OCI-M1 (cell line): Measurements from ENCODE around the gene ITPR3.

Experiments
- DNase-seq: peaks from one replicate; lab custom pipeline; 2025; lab: John Stamatoyannopoulos, UW

ITPR3 gene

DNA sequence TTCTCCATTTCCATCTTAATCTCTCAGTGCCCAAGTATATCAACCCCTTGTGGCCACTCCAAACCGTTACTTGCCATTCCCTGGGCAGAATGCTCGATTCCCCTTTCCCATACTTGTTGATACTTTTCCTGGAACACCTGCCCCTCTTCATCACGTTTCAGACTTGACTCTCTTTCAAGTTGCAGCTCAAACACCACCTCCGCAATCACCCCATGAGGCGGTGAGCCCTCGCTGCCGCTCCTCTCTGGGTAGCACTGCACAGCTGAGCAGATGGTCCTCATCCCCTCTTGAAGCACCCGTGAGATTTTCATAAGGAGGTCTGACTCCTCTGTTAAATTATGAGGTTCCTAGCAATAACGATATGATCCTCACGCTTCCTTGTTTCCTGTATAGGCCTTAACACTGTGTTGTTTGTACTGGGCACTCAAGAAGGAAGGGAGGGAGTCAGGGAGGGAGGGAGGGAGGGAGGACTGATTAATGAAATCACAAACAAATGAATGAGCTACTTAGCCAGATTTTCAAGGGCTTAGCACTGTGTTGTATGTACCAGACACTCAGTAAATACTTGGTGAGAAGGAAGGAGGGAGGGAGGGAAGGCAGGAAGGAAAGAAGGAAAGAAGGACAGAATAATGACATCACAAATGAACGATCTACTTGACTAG is 98.3 kb downstream of the ITPR3 start:
- no peak for DNase-seq

DNA sequence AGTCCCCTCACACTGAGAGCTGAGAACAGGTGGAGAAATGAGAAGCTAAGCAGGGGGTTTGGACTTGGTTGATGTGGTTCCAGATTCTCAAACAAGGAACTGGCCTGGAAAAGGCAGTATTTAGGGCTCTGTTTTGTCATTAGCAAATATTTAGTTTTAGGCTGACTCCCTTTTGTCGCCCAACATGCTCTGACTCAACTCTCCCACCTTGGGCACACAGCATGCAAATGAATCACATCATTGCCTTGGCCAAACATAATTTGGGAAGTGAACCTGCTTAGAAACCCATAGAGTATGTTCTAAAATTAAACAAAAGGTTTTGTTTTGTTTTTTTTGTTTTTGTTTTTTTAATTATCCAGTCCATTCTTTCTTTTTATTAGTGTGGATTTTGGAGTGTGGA is 99.9 kb downstream of the ITPR3 start:
- no peak for DNase-seq

DNA sequence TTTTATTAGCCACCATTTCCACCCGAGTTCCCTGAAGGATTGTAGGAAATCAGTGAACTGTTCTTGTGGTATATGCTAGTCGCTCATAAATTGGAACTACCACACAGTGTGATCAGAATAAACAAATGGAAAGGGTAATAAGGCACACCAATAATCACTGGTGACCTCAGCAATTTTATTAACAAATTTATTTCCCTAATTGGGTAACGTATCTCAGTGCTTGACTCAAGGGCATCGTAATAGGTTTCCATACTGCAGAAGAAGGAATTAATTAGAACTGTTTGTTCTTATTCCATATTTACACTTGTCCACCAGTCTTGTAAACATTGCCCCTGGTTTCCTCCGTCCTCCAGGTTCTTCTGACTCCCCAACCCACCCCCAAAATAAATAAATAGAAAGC is 100.4 kb downstream of the ITPR3 start:
- DNase-seq = no peak

DNA sequence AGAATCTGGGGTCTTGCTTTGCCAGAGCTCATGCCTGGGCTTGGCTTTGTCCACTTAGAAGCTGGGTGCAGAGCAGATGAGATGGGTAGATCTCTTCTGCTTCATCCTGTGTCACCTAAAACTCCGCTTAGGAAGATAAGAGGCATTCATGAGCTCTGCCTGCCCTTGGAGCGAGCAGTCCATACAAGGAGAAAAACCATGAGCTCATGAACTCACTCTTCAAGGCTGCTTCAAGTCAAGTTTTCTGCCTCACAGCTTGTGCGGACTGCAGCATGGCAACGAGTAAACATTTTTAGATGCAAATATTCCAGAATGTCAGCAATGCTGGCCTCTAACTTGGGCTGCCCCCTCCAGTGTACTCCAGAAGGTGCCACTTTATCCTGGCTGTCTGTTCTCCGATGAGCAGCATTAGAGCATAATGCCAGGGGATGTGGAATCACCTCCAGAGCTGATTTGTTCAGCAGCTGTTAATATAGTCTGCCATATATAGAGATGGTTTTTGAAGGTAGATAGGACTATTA is 101.0 kb downstream of the ITPR3 start:
- DNase-seq = no peak

DNA sequence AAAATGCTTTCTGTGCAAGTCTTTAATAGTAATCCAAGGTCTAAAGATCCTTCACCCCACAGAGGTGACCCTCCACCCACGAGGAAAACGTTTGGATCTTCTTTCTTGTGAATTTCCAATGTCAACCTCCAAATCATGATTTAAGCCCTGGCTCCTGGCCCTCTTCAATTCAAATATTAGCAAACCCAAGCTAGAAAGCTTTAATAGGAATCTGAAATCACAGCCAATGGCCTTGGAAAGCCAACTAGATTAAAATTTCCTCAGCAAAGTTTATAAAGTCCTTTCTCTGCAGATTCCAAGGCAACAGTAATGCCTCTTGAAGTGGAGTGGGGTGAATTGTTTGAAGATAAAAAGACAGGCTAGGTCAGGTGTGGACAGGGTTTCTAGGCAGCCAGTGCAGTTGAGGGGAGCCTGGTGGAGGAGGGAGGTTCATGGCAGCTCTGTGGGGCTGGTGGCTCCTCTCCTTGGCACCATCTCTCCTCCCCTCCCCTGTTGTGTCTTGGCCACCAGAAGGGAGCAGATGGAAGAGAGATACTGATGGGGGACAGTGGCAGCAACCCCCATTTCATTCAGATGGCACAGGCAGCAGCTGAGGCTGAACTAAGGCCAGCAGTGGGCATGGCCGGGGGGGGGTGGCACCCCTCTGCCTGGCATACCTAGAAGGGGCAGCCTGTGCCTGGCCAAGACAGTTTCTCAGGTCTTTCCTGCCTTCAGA is 102.4 kb downstream of the ITPR3 start:
- no peak for DNase-seq

DNA sequence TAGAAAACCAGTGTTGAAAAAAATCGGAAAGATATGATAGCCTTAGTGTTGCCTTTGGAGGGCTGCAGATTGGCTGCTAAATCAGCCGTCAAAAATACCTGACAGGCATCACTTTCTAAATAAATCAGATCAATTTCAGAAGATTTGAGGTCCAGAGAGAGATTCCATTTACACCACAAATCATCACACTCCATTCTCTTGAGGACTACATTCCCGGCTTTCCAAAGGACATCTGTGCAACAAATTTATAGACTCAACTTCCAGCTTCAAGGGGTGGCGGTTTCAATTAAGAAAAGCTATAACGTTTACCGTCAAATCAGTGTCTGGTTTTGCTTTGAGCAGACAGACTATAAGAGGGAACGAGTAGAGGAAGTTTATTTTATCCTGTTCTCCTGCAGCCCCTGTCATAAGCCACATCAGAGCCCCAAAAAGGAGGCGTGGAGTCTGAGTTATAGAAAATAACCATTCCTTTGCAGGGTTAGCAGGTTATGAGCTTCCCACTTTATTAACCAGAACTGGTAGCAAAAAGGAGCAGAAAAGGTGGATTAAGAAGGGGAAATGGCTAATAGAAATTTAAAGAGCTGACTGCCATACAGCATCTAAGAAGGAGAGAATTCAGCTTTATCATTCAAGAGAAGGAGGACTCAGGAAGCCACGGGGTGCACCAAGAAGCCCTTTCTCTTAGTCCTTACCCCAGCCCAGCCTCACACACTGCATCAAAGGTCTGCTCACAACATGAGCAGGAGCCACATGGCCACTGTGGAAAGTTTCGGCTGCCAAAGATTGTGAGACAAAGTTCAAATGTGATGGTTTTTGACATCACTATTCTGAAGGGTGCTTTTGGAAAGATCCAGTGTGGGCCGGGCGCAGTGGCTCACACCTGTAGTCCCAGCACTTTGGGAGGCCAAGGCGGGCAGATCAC is 103.2 kb downstream of the ITPR3 start:
- no peak for DNase-seq

DNA sequence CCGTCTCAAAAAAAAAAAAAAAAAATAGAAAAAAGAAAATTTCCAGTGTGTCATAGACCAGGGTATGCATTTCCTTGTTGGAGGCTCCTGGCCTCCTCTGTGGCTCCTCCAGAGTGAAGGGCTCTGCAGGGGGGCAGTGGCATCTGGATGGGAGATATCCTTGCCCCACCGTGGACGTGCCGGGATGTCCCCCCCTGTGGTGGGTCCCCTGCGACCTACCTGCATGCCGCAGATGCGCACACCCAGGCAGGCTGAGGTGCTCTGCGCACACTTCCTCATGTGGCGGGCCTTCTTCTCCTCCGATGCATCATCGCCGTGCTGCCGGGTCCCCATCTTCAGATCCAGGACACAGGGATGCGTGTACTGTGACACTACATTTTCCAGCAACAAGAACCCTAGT is 104.1 kb downstream of the ITPR3 start:
- no peak for DNase-seq

DNA sequence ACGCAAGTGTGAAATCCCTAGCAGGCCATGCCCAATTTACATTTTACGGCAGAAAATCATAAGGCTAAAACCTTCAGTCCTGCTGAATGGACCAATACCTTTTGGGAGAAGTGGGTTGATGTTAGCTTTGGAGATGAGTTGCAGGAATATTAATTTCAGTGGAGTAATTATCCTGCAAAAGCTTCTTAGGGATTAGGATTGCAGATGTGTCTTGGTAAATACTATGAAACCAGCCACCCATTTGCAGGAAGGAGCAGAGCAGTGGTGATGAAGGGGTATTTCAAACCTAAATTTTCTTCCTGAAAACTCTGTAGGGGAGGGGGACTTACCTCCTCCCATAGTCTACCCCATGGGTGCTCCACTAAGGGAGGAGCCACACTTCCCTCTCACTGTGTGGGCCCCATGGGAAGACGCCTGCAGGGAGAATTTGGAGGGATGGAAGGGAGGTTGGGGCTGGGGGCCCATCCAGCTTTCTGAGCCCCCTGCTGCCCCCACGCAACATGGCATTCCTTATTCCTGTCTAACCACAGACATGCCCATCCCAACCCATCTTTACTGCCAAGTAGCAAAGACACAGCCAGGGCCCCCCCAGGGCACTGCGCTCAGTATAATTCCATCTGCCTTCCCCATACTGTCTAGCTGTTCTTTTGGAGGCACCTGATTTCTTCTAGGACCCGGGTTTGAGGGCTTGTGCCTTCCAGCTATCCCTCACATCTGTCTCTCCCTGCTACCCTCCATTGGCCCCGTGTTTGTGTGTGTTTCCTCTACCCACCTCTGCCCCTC is 105.0 kb downstream of the ITPR3 start:
- DNase-seq = no peak

DNA sequence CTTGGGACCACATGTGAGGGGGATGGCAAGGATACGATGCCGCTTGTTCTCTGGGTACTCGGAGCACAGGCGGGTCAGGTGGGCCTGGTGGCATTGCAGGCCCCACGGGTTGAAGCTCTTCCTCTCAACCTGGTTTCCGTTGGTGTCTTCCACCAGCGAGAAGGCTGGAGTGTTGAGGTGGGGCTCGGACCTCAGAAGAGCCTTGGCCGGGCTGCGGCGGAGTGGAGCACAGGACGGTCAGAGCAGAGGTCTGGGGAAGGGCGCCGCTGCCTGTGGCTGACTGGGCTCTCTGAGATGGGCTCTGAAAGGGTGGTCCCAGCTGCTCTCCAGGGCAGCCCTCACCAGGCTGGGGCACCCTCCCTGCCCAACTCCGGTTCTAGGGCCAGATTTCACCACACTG is 105.6 kb downstream of the ITPR3 start:
- no peak for DNase-seq

DNA sequence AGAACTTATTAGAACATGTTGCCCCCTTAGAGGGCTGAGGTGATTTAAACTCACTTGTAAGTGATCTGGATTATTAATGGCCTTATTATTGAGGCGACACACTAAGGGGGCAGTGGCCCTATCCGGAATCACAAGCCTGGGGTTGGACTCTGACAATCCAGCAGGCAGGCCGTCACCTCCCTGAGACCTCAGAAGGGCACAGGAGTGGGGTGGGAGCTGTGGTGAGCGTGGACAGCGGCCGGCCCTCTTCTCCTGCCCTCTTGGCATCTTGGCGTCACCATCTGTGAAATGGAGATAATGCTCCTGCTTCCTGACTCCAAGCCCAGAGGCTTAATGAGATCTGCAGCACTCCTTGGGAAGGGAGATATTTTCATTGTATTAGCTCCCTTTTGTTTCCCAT is 106.0 kb downstream of the ITPR3 start:
- DNase-seq = no peak

DNA sequence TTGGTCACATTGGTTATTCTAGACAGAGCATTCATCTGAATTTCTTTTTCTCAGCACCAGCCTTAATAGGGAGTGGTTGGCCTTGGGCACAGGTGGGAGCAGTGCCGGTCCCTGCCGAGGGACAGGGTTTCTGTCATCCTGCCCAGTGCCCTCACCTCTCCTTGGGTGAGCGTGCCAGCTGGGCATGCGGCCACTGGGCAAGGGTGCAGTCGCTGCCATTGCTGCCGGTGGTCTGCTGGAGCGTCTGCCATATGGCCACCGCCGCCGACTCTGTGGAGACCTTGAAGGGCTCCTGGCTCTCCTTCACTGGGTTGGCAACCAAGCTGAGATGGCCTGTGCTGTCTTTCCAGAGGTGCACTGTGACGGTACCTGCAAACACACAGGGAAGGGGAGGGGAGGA is 106.8 kb downstream of the ITPR3 start:
- no peak for DNase-seq

DNA sequence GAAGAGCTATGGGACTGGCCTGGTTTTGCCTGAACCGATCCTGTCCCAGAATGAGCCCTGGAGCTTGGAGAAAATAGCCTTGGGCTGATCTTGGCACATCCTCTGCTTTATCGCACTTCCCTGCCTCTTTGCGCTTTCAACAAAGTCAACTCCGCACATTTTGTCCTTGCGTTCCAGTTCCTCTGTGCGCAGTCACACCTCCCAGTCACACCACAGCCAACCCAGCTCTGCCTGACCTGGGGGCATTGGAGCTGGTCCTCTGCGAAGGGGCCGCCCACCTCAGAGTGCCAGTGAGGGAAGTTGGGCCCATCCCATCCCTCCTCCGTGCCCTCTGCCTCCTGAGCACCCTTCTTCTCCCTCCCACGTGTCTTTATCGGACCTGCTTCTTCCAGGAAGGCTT is 107.3 kb downstream of the ITPR3 start:
- DNase-seq = no peak

DNA sequence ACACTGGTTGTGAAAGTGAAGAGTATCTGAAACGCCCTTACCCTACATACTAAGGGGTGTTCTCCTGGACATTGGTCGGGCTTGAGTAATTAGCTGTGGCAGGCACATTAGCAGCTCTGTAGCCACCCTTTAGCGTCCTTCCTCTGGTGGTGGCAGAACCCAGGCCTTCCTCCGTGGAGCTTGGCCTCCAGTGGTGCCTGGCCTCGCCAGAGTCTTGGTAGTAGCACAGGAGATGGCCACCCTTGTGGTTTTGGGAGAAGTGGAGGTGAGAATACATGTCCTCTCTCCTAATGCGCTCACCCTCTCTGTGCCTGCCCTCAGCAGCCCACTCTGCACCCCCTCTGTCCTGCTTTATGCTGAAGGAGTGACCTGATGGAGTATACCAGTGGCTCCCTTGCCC is 107.9 kb downstream of the ITPR3 start:
- no peak for DNase-seq

DNA sequence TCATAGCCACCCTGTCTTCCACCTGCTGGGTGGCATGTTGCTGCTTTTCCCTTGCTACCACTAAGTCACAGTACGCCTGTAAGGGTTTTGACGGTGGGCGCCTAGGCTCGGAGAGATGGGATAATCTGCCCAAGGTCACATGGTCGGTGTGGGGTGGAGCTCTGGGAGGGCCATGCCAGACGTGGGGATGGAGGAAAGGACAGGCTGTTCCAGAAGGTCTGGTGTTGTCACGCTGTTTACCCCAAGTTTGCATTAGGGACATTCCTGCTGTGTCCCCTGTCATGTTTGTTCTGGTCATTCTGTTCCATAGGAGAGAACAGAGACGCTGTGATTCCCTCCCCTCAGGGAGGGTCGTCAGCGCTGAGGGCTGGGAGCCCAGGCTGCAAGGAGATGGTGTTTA is 109.5 kb downstream of the ITPR3 start:
- no peak for DNase-seq

DNA sequence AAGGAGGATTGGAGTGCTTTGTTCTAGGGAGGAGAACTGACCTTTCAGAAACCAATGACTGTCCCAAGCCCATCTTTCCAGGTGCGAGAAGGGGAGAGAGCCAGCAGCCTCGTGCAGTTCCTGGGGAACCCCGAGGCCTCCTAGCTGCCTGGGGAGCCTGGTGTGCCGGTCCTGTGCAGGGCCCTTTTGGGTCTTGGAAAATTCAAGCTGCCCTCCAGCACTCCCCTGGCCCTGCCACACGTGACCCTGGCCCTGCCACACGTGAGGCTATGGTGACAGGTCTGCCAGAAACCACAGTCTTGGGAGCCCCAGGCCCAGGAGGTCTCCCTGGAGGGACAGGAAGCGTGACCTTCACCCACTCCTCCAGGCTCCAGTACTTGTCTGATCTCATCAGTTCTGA is 109.9 kb downstream of the ITPR3 start:
- DNase-seq = no peak

DNA sequence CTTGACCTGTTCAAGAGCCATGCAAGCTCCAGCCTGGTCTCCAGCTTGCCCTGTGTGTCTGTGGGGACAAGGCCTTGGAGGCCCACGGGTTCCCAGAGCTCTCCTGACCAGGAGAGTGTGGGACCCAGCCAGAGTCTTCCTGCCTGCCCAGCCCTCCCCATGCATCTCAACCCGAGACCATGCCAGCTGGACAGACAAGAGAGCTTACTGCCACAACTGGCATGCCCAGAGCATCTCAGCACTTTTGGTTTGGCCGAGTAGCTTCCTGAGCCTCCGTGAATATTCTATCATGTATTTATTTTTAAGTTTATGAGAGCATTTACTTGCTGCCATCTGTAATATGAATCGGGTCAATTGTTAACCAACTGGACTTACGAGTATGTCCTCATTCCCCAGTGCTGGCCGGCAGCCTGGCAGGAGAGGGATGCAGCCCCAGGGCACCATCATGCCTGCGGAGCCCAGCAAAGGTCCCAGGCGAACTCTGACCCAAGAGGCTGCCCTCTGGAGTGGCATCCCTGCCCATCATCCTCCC is 110.7 kb downstream of the ITPR3 start:
- DNase-seq = no peak

DNA sequence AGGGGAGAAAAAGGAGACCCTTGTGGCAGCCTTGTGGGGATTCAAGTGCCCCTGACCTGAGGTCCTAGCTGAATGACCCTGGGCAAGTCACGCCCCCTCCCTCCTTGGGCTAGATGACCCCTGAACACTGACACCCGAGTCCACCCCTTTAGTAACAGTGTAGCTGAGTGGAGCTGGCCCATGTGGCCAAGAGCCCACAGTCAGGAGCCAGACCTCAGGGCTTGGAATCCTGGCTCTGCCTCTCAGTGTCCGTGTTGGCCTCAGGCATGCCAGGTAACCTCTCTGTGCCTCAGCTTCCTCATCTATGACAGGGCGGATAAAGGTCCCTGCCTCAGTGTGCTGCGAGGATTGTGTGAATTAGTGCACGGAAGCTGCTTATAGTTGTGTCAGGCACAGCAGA is 111.3 kb downstream of the ITPR3 start:
- DNase-seq = no peak

DNA sequence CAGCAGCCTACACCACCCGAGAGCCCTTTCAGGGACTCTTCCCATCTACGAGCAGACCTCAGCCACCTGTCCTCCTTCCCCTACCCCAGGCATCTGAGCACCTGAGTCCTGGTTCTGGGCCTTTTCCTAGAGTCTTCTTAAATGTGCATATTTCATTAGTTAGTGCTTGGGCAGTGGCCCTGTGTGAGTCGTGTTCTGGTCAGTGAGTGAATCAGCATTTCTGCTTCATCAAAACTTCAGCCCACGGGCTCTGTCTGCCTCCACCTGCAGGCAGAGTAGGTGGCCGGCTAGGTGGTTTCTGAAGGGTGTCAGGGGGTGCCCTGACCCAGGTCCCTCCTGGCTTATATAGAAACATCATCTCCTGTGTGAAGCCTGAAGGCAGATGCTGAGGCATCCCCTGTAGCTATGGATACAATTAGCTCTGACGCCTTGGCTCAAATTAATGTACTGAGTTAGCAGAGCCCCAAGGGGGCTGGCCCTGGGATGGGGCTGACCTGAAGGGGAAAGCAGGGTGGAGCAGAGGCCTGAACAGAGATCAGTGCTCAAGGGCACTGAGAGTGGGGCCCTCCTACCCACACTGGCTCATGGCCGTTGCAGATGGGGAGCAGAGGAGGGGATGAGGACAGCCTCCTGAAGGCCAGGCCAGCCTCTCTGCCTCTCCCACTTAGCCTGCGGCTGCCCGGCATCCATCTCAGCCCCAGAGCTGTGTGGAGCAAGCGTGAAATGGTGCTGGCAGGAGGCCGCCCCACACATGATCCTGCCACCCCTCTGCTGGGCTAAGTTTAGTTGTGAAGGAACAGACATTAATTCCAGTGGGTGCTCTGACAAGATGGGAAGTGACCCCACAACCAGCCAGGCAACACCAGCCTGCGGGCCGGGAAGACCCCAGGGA is 111.9 kb downstream of the ITPR3 start:
- peak; percentile 11 for DNase-seq

DNA sequence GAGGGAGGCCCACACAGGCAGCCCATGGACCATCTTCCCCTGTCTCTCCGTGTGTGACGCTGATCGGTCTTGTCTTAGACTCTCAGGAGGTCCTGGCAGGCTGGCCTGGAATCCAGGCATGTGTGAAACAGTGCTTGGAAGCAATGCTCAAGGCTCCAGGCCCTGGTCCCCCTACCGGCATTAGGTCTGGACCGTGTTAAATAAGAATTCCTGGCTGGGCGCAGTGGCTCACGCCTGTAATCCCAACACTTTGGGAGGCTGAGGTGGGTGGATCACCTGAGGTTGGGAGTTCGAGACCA is 112.5 kb downstream of the ITPR3 start:
- no peak for DNase-seq

DNA sequence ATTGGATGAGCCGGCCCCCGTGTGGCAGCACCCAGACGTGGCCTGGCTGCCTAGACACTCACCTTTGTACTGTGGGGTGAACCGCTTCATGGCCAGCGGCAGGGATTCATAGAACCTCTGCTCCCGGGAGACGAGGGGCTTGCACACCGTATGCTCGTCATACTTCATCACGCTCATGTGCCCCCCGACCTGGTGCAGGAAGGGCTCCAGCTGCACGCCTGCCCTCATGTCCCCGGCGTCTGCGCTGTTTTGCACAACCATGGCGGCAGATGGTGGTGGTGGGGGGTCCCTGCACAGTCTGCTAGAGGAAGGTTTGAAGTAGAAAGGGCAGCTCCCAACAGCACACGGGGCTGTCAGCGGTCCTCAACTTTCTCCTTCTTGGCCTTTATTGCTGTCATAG is 114.1 kb downstream of the ITPR3 start:
- no peak for DNase-seq
